GM18520 (cell line): ENCODE data around the gene KLHL28.

Experiments
- ATAC-seq: cut with Tn5 transposase; IDR thresholded peaks from one replicate; pipeline ENCODE4 v1.9.1; 2021; ENCODE audit not compliant: unreplicated experiment

KLHL28 gene

GRCh38 chr14:44960646-44961045 is 1.1 kb downstream of the KLHL28 start:
- ATAC-seq, result no peak

DNA sequence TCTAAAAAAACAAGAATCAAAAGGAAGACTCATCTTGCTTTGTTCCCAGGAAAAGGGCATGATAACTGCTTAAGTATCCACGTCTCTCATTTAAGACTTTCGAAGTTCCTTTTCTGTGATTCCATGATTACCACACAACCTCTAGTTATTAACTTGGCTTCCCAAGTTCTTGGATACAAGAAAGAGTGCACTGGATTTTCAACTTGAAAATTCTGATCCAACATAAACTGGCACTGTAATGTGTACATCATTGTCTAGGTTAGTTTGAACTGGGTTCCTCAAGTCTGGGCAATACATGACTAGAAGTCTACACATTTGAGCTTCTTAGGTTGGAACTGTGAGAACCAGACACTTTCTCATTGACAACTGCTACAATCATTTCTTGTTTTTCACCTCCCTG is 1.6 kb downstream of the KLHL28 start:
- ATAC-seq, result no peak

GRCh38 chr14:44959538-44959937 is 2.2 kb downstream of the KLHL28 start:
- ATAC-seq, result no peak

GRCh38 chr14:44956866-44957265 is 4.9 kb downstream of the KLHL28 start:
- no peak for ATAC-seq

GRCh38 chr14:44955528-44955927 is 6.2 kb downstream of the KLHL28 start:
- no peak for ATAC-seq

- no peak for ATAC-seq
Measured at GRCh38 chr14:44954750-44955149, 7.0 kb downstream of the KLHL28 start.

DNA sequence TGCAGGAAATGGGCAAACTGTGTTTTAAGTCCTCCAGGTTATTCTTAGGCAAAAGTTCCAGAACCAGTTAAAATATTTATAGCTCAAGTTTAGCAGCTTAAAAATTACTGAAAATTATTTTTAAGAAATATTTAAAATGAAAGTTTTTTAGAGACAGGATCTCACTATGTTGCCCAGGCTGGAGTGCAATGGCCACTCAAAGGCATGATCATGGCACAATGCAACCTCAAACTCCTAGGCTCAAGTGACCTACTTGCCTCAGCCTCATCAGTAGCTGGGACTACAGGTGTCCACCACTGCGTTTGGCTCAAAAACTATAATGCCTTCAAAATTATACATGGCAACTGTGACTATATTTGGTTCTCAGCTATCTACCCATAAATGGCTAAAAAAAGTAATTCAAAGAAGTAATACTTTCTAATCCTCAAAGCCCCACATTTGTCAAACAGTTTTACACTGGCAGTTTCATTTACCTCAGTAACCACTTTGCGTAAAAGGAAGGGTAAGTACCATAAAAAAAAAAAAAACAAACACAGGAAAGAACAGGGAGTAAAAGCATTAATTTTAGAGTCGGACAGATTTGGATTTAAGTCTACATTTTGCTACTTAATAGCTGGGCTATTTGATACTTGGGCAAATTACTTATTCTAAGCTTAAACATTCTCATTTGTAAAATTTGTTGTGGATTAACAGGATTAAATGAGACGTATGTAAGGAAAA is 9.2 kb downstream of the KLHL28 start:
- ATAC-seq, result no peak

DNA sequence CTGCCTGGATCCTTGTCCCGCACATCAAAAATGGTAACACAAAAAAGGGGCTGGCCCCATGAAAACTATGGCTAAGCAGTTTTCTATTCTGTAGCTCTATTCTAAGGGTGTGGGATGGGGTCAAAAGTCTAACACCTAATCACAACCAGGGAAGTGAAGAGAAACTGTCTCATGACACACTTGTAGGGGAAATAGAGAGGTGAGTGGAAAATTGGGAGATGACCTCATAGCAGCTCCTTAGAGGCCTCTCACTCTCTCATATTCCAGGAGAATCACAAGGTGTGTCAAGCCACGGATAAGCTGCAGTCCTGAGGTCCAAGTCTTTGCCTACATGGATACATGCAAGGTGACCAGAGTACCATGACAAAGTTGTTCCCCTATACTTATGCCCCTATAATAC is 10.7 kb downstream of the KLHL28 start:
- no peak for ATAC-seq

DNA sequence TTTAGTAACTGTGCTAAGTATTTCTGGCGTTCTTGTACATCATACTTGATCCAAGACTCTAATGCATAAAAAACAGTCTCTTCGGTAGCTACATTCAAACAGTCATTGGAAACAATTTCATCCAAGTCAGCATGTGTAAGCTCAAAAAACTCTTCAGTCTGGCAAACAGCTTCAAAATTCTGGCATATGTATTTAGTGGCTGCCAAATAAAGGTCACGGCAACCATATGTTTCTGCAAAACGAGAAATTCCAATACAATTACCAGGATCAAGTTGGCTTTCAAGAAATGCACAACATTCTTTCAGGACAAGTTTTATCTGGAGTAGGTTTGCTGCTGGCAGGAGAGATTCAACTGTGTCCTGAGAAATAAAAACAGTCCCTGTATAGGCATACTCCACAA is 16.5 kb downstream of the KLHL28 start:
- no peak for ATAC-seq

DNA sequence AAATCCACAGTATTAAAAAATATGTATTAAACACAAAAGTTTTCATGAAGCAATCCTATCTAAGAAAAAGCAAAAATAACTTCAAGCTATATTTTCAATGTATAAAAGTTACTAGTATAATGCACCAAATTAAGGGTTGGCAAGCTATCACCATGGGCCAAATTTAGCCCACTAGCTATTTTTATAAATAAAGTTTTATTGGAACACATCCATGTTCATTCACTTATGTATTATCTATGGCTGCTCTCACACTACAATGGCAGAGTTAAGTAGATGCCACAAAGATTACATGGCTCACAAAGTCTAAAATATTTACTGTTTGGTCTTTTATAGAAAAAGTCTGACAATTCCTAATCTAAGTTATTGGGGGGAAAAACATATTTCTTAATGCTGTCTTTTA is 17.6 kb downstream of the KLHL28 start:
- ATAC-seq, result no peak

- no peak for ATAC-seq
Measured at GRCh38 chr14:44942436-44942835, 19.3 kb downstream of the KLHL28 start.

- no peak for ATAC-seq
Measured at GRCh38 chr14:44941591-44941990, 20.2 kb downstream of the KLHL28 start.

- no peak for ATAC-seq
Measured at GRCh38 chr14:44940944-44941343, 20.8 kb downstream of the KLHL28 start.

GRCh38 chr14:44940211-44940610 is 21.5 kb downstream of the KLHL28 start:
- no peak for ATAC-seq

- ATAC-seq, result no peak
Measured at GRCh38 chr14:44937547-44937946, 24.2 kb downstream of the KLHL28 start.

DNA sequence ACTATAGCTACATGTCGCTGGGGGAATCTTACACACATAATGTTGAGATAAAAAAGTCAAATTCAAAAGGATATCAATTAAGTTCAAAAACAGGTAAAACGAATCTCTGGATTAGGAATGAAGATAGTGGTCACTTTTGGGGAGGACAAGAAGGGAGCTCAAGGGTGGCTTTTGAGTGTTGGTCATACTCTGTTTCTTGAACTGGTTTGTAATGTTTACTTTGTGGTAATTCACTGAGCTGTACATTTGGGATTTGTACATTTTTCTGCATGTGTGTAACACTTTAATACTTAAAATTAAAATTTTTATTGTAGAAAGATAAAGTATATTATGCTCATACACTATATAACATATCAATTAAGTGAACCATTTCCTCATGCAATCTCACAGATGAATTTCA is 26.6 kb downstream of the KLHL28 start:
- no peak for ATAC-seq

GRCh38 chr14:44928793-44929192 is 33.0 kb downstream of the KLHL28 start:
- no peak for ATAC-seq

DNA sequence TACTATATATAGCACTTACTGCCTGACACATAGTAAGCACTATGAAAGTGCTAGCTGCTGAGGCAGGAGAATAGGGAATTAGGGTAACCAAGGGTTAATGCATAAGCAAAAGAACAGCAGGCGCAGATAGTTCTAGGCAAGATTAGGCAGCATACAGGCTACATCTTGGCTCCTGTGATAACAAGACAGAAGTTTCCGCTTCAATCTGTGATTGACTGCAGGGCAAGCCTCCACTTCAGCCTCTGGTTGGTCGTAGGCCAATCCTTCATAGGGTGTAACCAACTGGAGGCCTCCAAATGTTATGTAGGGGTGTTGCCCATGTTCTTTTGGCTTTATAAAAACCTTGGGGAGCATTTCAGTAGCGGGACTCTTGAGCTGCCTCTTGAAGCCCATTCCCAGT is 46.9 kb downstream of the KLHL28 start:
- ATAC-seq, result no peak

DNA sequence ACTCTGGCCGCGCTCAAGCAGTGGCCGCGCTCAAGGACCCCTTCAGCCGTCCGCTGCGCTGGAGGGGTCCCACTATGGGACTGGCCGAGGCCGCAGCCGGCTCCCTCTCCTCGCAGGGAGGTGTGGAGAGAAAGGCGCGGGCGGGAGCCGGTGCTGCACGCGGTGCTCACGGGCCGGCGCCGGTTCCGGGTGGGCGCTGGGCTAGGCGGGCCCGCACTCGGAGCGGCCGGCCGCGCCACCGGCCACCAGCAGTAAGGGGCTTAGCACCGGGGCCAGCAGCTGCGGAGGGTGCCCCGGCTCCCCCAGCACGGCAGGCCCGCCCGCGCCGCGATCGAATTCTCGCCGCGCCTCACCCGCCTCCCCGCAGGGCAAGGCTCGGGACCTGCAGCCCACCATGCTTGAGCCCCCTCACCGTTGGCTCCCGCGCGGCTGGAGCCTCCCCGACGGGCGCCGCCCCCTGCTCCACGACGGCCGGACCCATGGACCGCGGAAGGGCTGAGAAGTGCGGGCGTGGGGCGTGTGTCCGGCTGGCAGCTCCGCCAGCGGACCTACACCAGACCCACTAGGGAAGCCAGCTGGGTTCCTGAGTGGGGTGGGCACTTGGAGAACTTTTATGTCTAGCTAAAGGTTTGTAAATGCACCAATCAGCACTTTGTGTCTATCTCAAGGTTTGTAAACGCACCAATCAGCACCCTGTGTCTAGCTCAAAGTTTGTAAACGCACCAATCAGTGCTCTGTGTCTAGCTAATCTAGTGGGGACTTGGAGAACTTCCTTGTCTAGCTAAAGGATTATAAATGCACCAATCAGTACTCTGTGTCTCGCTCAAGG is 49.5 kb downstream of the KLHL28 start:
- no peak for ATAC-seq

- ATAC-seq, result no peak
Measured at GRCh38 chr14:44910821-44911220, 50.9 kb downstream of the KLHL28 start.

GRCh38 chr14:44901696-44902095 is 60.1 kb downstream of the KLHL28 start:
- no peak for ATAC-seq

DNA sequence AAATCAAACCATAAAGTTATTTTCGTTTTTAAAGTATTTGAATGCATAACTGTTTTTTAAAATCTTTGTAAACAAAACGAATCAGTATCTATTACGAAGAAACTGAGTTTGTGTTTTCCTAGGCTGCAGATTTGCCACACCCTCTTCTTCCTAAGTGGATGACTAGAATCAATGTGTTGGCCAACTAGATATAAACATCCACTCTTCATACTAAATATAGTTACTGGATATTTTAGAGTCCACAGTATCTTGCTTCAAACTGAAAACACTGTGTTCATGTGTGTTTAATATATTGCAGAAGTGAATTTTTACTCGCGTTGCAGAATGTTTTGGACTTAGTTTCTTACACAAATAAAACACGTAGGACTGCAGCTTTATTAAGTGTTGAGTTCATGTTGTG is 63.2 kb downstream of the KLHL28 start:
- ATAC-seq, result no peak

GRCh38 chr14:44897845-44898151 is 63.9 kb downstream of the KLHL28 start:
- ATAC-seq, result no peak
